HepG2 (cell line): Measurements from ENCODE around the gene MICAL3. TPM values are rescaled to one million over a fixed set of nuclear protein-coding genes. Genes with fewer than 3 reads are reported as not detected.

Experiments
- ATRX ChIP-seq: sonication (generic); formaldehyde crosslinking; IDR thresholded peaks from 2 replicates; pipeline ENCODE4 v1.4.0; 2020; ENCODE audit warnings: missing genetic modification reagents, borderline replicate concordance
- CHD2 ChIP-seq: IDR thresholded peaks from 2 replicates; pipeline ENCODE4 v1.6.1; 2011; ENCODE audit warnings: low read depth, low read length, improper control_type of control experiment
- GATAD1 ChIP-seq: IDR thresholded peaks from 2 replicates; pipeline ENCODE4 v1.6.1; 2016; ENCODE audit warnings: missing genetic modification reagents, missing compliant biosample characterization
- GLMP ChIP-seq: sonication (generic); formaldehyde crosslinking; IDR thresholded peaks from 2 replicates; pipeline ENCODE4 v1.9.0; 2021; ENCODE audit warnings: missing genetic modification reagents, mild to moderate bottlenecking, borderline replicate concordance
- HDAC1 ChIP-seq: sonication (generic); formaldehyde crosslinking; IDR thresholded peaks from 2 replicates; pipeline ENCODE4 v1.5.1; 2020; ENCODE audit warnings: mild to moderate bottlenecking, missing genetic modification reagents
- HMG20A ChIP-seq: IDR thresholded peaks from 2 replicates; pipeline ENCODE4 v1.6.1; 2016; ENCODE audit warnings: borderline replicate concordance
- HOXA5 ChIP-seq: sonication (generic); formaldehyde crosslinking; IDR thresholded peaks from 2 replicates; pipeline ENCODE4 v1.4.0; 2020; ENCODE audit warnings: missing genetic modification reagents
- JUN ChIP-seq: sonication (generic); formaldehyde crosslinking; IDR thresholded peaks from 2 replicates; pipeline ENCODE4 v1.4.0; 2020; ENCODE audit warnings: mild to moderate bottlenecking, missing genetic modification reagents
- KAT2B ChIP-seq: fragments of 150-350 bp; IDR thresholded peaks from 2 replicates; pipeline ENCODE4 v1.6.1; 2014; ENCODE audit warnings: low read depth, low read length, borderline replicate concordance
- MLXIP ChIP-seq: sonication (generic); formaldehyde crosslinking; IDR thresholded peaks from 2 replicates; pipeline ENCODE4 v1.9.0; 2021; ENCODE audit warnings: missing genetic modification reagents, borderline replicate concordance
- NKX3-1 ChIP-seq: sonication (generic); formaldehyde crosslinking; IDR thresholded peaks from 2 replicates; pipeline ENCODE4 v1.5.0; 2020; ENCODE audit warnings: missing genetic modification reagents
- POLR2G ChIP-seq: fragments of 200-400 bp; formaldehyde crosslinking; IDR thresholded peaks from 2 replicates; pipeline ENCODE4 v1.6.1; 2018; ENCODE audit warnings: mild to moderate bottlenecking, low read depth, low read length, moderate library complexity
- SNRNP70 ChIP-seq: fragments of 200-400 bp; formaldehyde crosslinking; IDR thresholded peaks from 2 replicates; pipeline ENCODE4 v1.6.1; 2017; ENCODE audit warnings: mild to moderate bottlenecking, low read depth, low read length, moderate library complexity
- TBX3 ChIP-seq: fragments of 450-650 bp; IDR thresholded peaks from 2 replicates; pipeline ENCODE4 v1.6.1; 2017; ENCODE audit warnings: antibody characterized with exemption, mild to moderate bottlenecking, inconsistent platforms, borderline replicate concordance
- ZBTB33 ChIP-seq: sonication (generic); formaldehyde crosslinking; IDR thresholded peaks from 2 replicates; pipeline ENCODE4 v1.4.0; 2020; ENCODE audit warnings: missing genetic modification reagents
- ZBTB8A ChIP-seq: sonication (generic); formaldehyde crosslinking; IDR thresholded peaks from 2 replicates; pipeline ENCODE4 v1.4.0; 2020; ENCODE audit warnings: mild to moderate bottlenecking, low read depth, missing genetic modification reagents, borderline replicate concordance
- ZNF430 ChIP-seq: sonication (generic); formaldehyde crosslinking; IDR thresholded peaks from 2 replicates; pipeline ENCODE4 v1.9.0; 2021; ENCODE audit warnings: mild to moderate bottlenecking, missing genetic modification reagents
- ZNF616 ChIP-seq: sonication (generic); formaldehyde crosslinking; IDR thresholded peaks from 2 replicates; pipeline ENCODE4 v1.5.0; 2020; ENCODE audit warnings: low read depth, mild to moderate bottlenecking, missing genetic modification reagents
- ZNF644 ChIP-seq: IDR thresholded peaks from 2 replicates; pipeline ENCODE4 v1.6.1; 2016; ENCODE audit warnings: low read depth
- ZNF724P ChIP-seq: sonication (generic); formaldehyde crosslinking; IDR thresholded peaks from 2 replicates; pipeline ENCODE4 v1.8.0; 2022; ENCODE audit warnings: missing genetic modification reagents, borderline replicate concordance
- polyA plus RNA-seq, 8 experiments: library from polyadenylated mRNA; depleted of rRNA in 3 of 8; stranded (reverse) in 7 of 8; unstranded in 1 of 8; fragments of >200 nt; fragmentation: Illumina TruSeq in 4 of 8; extraction: Trizol in 4 of 8; gene quantifications; 2 replicates each; pipeline versions ENCODE4 v1.2.1 to v1.2.3, GENCODE V29; 2011 to 2016; ENCODE audit warnings: low read depth in 4 of 8, missing spikeins in 1 of 8, mixed read lengths in 1 of 8; ENCODE audit not compliant: insufficient read depth in 1 of 8
- total RNA-seq, 5 experiments: library from RNA; depleted of rRNA; stranded (reverse); fragments of >200 nt; fragmentation: Illumina TruSeq; extraction: Trizol; gene quantifications; 2 replicates each; pipeline ENCODE4 v1.2.3, GENCODE V29; 2016; ENCODE audit warnings: low read depth in 1 of 5

MICAL3 gene
- total and polyA plus RNA-seq, 2 of the 13 experiments (the other 11 are each of a cell fraction or from before 2014, with no cell fraction given) = 5.3 to 12.5 TPM

- 0 out of 2 replicates have a peak, but pooled peaks have one; percentile 29 for TF ChIP-seq ZNF616 (CRISPR knock-in tag)
- peak; percentile 93 for TF ChIP-seq HOXA5 (CRISPR knock-in tag)
- peak; percentile 38; the same call in 1 of the 2 replicates for TF ChIP-seq ZNF430 (CRISPR knock-in tag)
- no peak for TF ChIP-seq KAT2B
- peak; percentile 19; the same call in 1 of the 2 replicates for TF ChIP-seq GATAD1 (CRISPR knock-in tag)
- TF ChIP-seq ZNF644 (CRISPR knock-in tag) = 0 out of 2 replicates have a peak, but pooled peaks have one; percentile 12
- peak; percentile 58; the same call in 1 of the 2 replicates for TF ChIP-seq MLXIP
- no peak for TF ChIP-seq ATRX
- TF ChIP-seq HDAC1 (CRISPR knock-in tag) = peak; percentile 90
- no peak for TF ChIP-seq HMG20A (CRISPR knock-in tag)
- TF ChIP-seq TBX3 = peak; percentile 69; the same call in 1 of the 2 replicates
- TF ChIP-seq JUN (CRISPR knock-in tag) = no peak
- TF ChIP-seq POLR2G = peak; percentile 92
- 0 out of 2 replicates have a peak, but pooled peaks have one; percentile 34 for TF ChIP-seq ZBTB33 (CRISPR knock-in tag)
- no peak for TF ChIP-seq SNRNP70
- no peak for TF ChIP-seq GLMP (CRISPR knock-in tag)
- TF ChIP-seq ZNF724P (CRISPR knock-in tag) = no peak
- no peak for TF ChIP-seq ZBTB8A
- TF ChIP-seq NKX3-1 = peak; percentile 58
- no peak; the same call in 1 of the 2 replicates for TF ChIP-seq CHD2
Observed at GRCh38 chr22:18001040-18001893, 23.1 kb downstream of the MICAL3 start (continued).
